Activated CD4-positive, alpha-beta memory T cell treated with anti-CD3 and anti-CD28 coated beads for 36 hours (primary cell): Measurements from ENCODE around the gene PRR12. TPM values are rescaled to one million over a fixed set of nuclear protein-coding genes. Genes with fewer than 3 reads are reported as not detected.

Source experiments
- CTCF ChIA-PET: fragments of 350-600 bp; sonication (Branson Sonifier 250); formaldehyde crosslinking; loops from one replicate; lab custom pipeline; 2021; ENCODE audit warnings: antibody characterized with exemption, inconsistent platforms; lab: Charles Lee
- POLR2A ChIA-PET: fragments of 350-600 bp; sonication (Branson Sonifier 250); formaldehyde crosslinking; loops from one replicate; lab custom pipeline; 2021; ENCODE audit warnings: antibody characterized with exemption; lab: Charles Lee
- DNase-seq: peaks from one replicate; pipeline ENCODE4 v3.0.0-alpha.2; 2020
- H3K27ac Mint-ChIP-seq: one replicate; pipeline ENCODE4 v1.8.0; 2021; ENCODE audit warnings: mixed read lengths
- H3K27me3 Mint-ChIP-seq: one replicate; pipeline ENCODE4 v1.8.0; 2021; ENCODE audit warnings: mixed read lengths
- H3K36me3 Mint-ChIP-seq: one replicate; pipeline ENCODE4 v1.8.0; 2021; ENCODE audit warnings: mixed read lengths
- H3K4me1 Mint-ChIP-seq: one replicate; pipeline ENCODE4 v1.8.0; 2021; ENCODE audit warnings: low read depth, mixed read lengths
- H3K4me3 Mint-ChIP-seq: one replicate; pipeline ENCODE4 v1.8.0; 2021; ENCODE audit warnings: mild to moderate bottlenecking, mixed read lengths
- H3K9me3 Mint-ChIP-seq: one replicate; pipeline ENCODE4 v1.8.0; 2021; ENCODE audit warnings: mixed read lengths
- intact Hi-C: fragments of 100-400 bp; cut with micrococcal nuclease; formaldehyde crosslinking; loops from one replicate; pipeline ENCODE4 v1.15.1; 2023
- total RNA-seq, 2 experiments: library from RNA; stranded (reverse); gene quantifications; one replicate each; pipeline ENCODE4 v1.2.3, GENCODE V29; 2021

Gene PRR12
- total RNA-seq, 2 experiments from 2014 or later: 19.9 to 22.4 TPM

- no peaks in the 10 kb centered on the region for H3K9me3 Mint-ChIP-seq
Measured at GRCh38 chr19:49663224-49663623, 72.2 kb downstream of the PRR12 start.

DNA sequence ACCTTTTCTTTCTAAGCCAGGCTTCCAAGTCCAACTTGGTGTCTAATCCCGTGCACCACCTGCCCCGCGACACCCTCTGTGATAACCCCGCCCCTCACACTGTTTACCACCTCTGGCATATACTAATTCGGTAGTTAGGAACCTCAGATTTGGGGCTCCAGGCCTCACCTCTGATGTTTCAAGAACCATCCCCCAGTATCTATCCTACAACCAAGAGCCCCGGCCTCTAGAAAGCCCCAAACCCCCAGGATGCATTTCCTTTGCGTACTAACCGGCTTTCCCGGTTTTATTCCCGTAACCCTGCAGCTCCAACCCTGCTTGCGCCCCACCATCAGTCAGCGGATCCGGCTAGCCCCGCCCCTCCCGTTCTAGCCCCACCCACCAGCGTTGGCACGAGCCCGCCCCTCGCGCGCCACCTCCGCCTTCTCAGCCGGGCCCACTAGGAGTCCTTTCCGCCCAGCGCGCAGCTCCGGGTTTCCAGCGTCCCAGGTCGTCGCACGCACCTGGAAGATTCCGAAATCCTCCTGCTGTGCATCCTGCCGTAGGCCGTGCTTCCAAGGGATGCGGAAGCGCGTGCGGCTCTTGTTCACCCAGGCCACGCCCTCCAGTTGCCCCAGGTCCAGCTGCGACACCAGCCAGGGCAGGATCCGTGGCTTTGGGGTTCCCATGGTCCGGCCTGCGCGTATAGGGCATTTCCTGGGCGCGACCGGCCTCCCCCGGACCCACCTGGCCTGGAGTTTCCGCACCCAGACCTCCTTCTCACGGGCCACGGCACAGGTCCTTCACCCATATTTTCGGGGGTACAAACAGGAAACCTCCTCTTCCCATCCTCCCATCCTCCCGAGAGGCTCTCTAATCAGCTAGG, 73.4 kb downstream of the PRR12 start:
- intact Hi-C loops: loop anchor here (1.0 kb wide), 3 partner anchors 12 to 74 kb away; partner anchors contain the start of gene RRAS
- ChIA-PET POLR2A (interaction anchor here (0.5 to 3.6 kb wide), 7 partner anchors 9 to 131 kb away, joined by 3 to 29 read pairs (median 5); partner anchors contain the start of genes PRMT1, RRAS and SCAF1), CTCF (interaction anchor here (0.6 to 3.3 kb wide), 8 partner anchors 9 to 302 kb away, joined by 3 to 31 read pairs (median 4); partner anchors contain the start of genes PRMT1 and RRAS)
- Mint-ChIP-seq H3K4me1 (peaks cover 32% of the 10 kb centered on the region), H3K36me3 (peaks cover 28% of the 10 kb centered on the region), H3K9me3 (no peaks in the 10 kb centered on the region), H3K4me3 (peak overlapping the region; percentile 99), H3K27ac (peak overlapping the region; percentile 96), H3K27me3 (no peaks in the 10 kb centered on the region)
- peak; percentile 96 for DNase-seq

More at GRCh38 chr19:49663224-49663623, 72.2 kb downstream of the PRR12 start:
- H3K4me1 Mint-ChIP-seq: peaks cover 35% of the 10 kb centered on the region
- peak overlapping the region; percentile 99 for H3K4me3 Mint-ChIP-seq
- ChIA-PET CTCF (interaction anchor here (0.7 to 3.3 kb wide), 5 partner anchors 9 to 55 kb away, joined by 3 to 31 read pairs (median 7); partner anchors contain the start of gene PRMT1), POLR2A (interaction anchor here (1.7 to 3.6 kb wide), 3 partner anchors 8 to 21 kb away, joined by 5 to 29 read pairs (median 20); partner anchors contain the start of genes PRMT1 and SCAF1)
- H3K27me3 Mint-ChIP-seq: no peaks in the 10 kb centered on the region
- peak overlapping the region; percentile 96 for H3K27ac Mint-ChIP-seq
- no peak for DNase-seq
- peaks cover 27% of the 10 kb centered on the region for H3K36me3 Mint-ChIP-seq
- intact Hi-C loops: no loop called here

DNA sequence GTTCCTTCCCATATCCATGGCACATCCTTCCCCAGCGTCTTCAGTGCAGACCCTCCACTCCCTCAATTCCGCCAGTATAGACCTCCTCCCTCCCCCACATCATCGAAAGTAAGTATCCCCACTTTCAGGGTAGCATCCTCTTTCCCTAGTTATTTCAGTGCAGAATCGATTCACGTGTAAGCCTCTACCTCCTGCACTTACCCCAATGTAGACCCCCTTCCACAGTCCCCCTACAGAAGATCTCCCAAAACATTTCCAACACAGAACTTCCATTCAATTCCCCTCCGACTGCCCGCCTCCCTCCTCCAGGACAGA, 74.0 kb downstream of the PRR12 start:
- intact Hi-C loops: loop anchor here (1.0 kb wide), 2 partner anchors 11 to 75 kb away; no protein-coding TSS in a partner anchor
- H3K27me3 Mint-ChIP-seq: no peaks in the 10 kb centered on the region
- H3K4me3 Mint-ChIP-seq: peak overlapping the region; percentile 99
- ChIA-PET POLR2A (interaction anchor here (1.3 to 3.6 kb wide), 6 partner anchors 10 to 73 kb away, joined by 3 to 29 read pairs (median 9); partner anchors contain the start of genes PRMT1, RRAS and SCAF1), CTCF (interaction anchor here (1.1 to 3.3 kb wide), 3 partner anchors 12 to 25 kb away, joined by 5 to 31 read pairs (median 6); partner anchors contain the start of genes PRMT1 and RRAS)
- no peak for DNase-seq
- H3K9me3 Mint-ChIP-seq: no peaks in the 10 kb centered on the region
- H3K36me3 Mint-ChIP-seq: peaks cover 28% of the 10 kb centered on the region
- H3K27ac Mint-ChIP-seq: peak overlapping the region; percentile 96
- peaks cover 32% of the 10 kb centered on the region for H3K4me1 Mint-ChIP-seq

GRCh38 chr19:49665351-49666119, 74.6 kb downstream of the PRR12 start, which contains the start of the genes BCL2L12 and IRF3:
BCL2L12 (plus strand) TSS chr19:49665933; CDS start chr19:49666693, 760 bp downstream.
IRF3 (minus strand) TSS chr19:49665857; CDS start chr19:49664838, 1,019 bp downstream.
- intact Hi-C loops: loop anchor here (1.0 kb wide), 2 partner anchors 11 to 75 kb away; no protein-coding TSS in a partner anchor
- Mint-ChIP-seq H3K36me3 (peaks cover 25% of the 10 kb centered on the region), H3K4me1 (peaks cover 32% of the 10 kb centered on the region), H3K9me3 (no peaks in the 10 kb centered on the region), H3K4me3 (peak within 1 kb of the TSS; percentile 99), H3K27me3 (no peaks in the 10 kb centered on the region), H3K27ac (peak within 1 kb of the TSS; percentile 96)
- POLR2A ChIA-PET: interaction anchor here (1.3 to 3.6 kb wide), 5 partner anchors 11 to 74 kb away, joined by 3 to 29 read pairs (median 13); partner anchors contain the start of genes PRMT1, RRAS and SCAF1
- CTCF ChIA-PET: interaction anchor here (1.1 to 3.3 kb wide), 2 partner anchors 12 to 16 kb away, joined by 6 to 31 read pairs; partner anchors contain the start of gene PRMT1
- peak; percentile 99 for DNase-seq

GRCh38 chr19:49666120-49666444, 75.1 kb downstream of the PRR12 start:
- no peaks in the 10 kb centered on the region for H3K27me3 Mint-ChIP-seq
- H3K9me3 Mint-ChIP-seq: no peaks in the 10 kb centered on the region
- peaks cover 26% of the 10 kb centered on the region for H3K36me3 Mint-ChIP-seq
- ChIA-PET CTCF (interaction anchor here (3.3 kb wide), 1 partner anchor 11 kb away, joined by 31 read pairs; the partner anchor contains the start of gene PRMT1), POLR2A (interaction anchor here (1.3 to 3.6 kb wide), 4 partner anchors 10 to 74 kb away, joined by 3 to 29 read pairs (median 8); partner anchors contain the start of genes PRMT1 and RRAS)
- intact Hi-C loops: no loop called here
- DNase-seq: no peak
- H3K4me1 Mint-ChIP-seq: peaks cover 32% of the 10 kb centered on the region
- peak overlapping the region; percentile 99 for H3K4me3 Mint-ChIP-seq
- peak overlapping the region; percentile 96 for H3K27ac Mint-ChIP-seq

GRCh38 chr19:49667473-49667872, 76.5 kb downstream of the PRR12 start:
- H3K9me3 Mint-ChIP-seq: no peaks in the 10 kb centered on the region
- DNase-seq: no peak
- peak overlapping the region; percentile 99 for H3K4me3 Mint-ChIP-seq
- peak overlapping the region; percentile 51 for H3K27ac Mint-ChIP-seq
- H3K4me1 Mint-ChIP-seq: peaks cover 38% of the 10 kb centered on the region
- POLR2A ChIA-PET: interaction anchor here (0.8 kb wide), 1 partner anchor 27 kb away, joined by 4 read pairs; the partner anchor contains the start of gene RRAS
- intact Hi-C loops: no loop called here
- no peaks in the 10 kb centered on the region for H3K27me3 Mint-ChIP-seq
- CTCF ChIA-PET: interaction anchor here (1.1 to 1.3 kb wide), 2 partner anchors 13 kb away, joined by 4 to 5 read pairs; no protein-coding TSS in a partner anchor
- H3K36me3 Mint-ChIP-seq: peaks cover 29% of the 10 kb centered on the region

- POLR2A ChIA-PET: no interaction called here
- H3K4me3 Mint-ChIP-seq: no peak overlapping the region
- no peaks in the 10 kb centered on the region for H3K27me3 Mint-ChIP-seq
- no peaks in the 10 kb centered on the region for H3K9me3 Mint-ChIP-seq
- CTCF ChIA-PET: interaction anchor here (3.8 kb wide), 1 partner anchor 27 kb away, joined by 26 read pairs; the partner anchor contains the start of gene SCAF1
- H3K4me1 Mint-ChIP-seq: peaks cover 20% of the 10 kb centered on the region
- H3K27ac Mint-ChIP-seq: no peak overlapping the region
- no peak for DNase-seq
- peaks cover 19% of the 10 kb centered on the region for H3K36me3 Mint-ChIP-seq
- intact Hi-C loops: no loop called here
Measured at GRCh38 chr19:49669516-49669915, 78.5 kb downstream of the PRR12 start.

DNA sequence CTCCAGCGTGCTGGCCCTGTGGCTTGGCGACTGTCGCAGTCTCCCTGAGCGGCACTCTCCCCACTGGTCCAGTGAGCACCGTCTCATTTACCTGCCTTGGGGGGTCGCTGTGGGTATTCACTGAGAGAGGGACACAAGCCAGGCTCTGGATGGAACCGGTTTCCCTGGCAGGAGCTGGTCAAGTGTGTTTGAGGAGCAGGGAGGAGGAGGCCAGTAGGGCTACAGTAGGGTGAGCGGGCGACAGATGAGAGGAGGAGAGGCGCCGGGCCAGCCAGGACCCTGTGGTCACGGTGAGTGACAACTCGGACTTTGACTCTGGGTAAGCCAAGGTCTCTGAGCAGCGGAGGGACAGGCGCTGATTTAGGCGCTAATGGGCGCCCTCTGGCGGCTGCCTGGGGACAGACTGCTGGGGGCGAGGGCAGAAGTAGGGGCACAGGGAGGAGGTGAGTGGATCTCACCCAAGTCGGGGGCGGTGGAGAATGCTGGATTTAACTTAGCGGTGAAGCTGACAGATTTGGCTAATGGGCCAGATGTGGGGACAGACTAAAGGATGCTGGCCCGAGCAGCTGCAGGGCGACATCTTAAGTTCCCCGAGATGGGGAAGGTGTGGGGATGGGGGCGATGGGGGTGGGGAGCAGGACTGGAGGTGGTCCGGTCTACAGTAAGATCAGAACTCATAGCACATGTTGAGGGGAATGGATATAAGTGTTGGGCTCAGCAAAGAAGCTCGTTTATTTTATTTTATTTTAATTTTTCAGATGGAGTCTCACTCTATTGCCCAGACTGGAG, 81.3 kb downstream of the PRR12 start:
- intact Hi-C loops: no loop called here
- H3K27ac Mint-ChIP-seq: peak overlapping the region; percentile 26
- H3K27me3 Mint-ChIP-seq: no peaks in the 10 kb centered on the region
- no peaks in the 10 kb centered on the region for H3K9me3 Mint-ChIP-seq
- CTCF ChIA-PET: interaction anchor here (0.6 to 3.8 kb wide), 23 partner anchors 8 to 169 kb away, joined by 3 to 26 read pairs (median 5); partner anchors contain the start of genes ADM5, RRAS and SCAF1
- H3K4me3 Mint-ChIP-seq: no peak overlapping the region
- POLR2A ChIA-PET: interaction anchor here (0.9 kb wide), 1 partner anchor 29 kb away, joined by 3 read pairs; no protein-coding TSS in a partner anchor
- DNase-seq: peak; percentile 80
- peaks cover 17% of the 10 kb centered on the region for H3K4me1 Mint-ChIP-seq
- H3K36me3 Mint-ChIP-seq: peaks cover 12% of the 10 kb centered on the region
